ENCODE measurements around the gene RUFY2.

Gene RUFY2

DNA sequence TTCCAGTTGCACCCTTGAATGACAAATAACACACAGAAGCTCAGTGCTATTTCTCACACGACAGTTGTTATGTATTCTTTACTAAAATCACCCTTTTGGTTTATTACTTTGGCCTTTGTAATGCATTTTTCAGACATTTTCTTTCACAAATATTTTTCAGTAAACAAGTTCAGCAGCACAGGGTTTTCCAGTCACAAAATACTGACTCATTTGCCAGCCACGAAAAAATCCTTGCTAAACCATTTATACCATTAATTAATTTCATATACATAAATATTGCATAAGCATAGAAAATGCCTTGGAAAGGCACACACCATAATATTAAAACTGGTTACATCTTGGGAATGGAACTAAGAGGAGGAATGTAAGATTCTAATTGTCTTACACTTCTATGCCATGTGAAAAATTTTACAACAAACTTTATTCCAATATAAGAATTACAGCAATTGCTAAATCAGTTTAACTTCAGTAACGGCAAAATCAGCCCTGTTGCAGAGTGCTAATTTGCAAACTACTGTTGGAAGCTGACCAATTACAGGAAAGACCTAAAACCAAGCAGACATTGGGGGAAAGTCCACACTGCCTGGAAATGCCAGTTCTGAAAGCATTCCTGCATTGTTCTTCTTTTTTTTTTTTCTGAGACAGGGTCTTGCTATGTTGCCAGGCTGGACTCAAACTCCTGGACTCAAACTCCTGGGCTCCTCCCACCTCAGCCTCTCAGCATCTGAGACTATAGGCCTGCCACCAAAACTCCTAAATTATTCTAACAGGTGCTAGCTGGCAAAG is 42.8 kb downstream of the RUFY2 start:
- DNase-seq: no peak

DNA sequence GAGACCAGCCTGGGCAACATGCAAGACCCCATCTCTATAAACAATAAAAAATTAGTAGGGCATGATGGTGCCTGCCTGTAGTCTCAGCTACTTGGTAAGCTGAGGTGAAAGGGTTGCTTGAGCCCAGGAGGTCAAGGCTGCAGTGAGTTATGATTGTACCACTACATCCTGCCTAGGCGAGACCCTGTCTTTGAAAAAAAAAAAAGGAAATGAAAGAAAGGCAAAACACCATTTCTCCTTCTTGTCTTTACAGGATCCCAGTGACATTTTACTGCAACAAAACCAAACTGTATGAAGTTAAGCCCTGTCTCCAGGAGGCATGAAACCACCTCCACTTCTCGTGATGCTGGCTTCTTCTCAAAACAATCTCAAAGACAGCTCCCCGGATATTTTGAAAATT is 44.5 kb downstream of the RUFY2 start:
- DNase-seq: no peak

DNA sequence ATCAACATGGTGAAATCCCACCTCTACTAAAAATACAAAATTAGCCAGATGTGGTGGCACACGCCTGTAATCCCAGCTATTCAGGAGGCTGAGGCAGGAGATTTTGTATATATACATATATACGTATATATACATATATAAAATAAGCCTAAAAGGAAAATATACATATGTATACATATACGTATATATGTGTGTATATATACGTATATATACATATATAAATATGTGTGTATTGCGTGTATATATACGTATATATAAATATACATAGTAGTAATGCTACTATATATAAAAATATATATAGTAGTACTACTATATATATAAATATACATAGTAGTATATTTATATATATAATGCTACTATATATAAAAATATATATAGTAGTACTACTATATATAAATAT is 47.9 kb downstream of the RUFY2 start:
- DNase-seq: no peak

DNA sequence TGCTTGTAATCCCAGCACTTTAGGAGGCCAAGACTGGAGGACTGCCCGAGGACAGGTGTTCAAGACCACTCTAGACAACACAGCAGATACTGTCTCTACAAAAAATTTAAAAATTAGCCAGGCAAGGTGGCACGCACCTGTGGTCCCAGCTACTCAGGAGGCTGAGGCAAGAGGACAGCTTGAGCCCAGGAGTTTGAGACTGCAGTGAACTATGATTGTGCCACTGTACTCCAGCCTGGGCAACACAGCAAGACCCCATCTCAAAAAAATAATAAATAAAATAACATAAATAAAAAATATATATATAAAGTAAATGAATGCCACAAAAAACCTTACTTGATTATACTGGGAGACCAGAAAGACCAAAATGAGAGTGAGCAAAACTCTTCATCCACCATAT is 53.5 kb downstream of the RUFY2 start:
- no peak for DNase-seq

DNA sequence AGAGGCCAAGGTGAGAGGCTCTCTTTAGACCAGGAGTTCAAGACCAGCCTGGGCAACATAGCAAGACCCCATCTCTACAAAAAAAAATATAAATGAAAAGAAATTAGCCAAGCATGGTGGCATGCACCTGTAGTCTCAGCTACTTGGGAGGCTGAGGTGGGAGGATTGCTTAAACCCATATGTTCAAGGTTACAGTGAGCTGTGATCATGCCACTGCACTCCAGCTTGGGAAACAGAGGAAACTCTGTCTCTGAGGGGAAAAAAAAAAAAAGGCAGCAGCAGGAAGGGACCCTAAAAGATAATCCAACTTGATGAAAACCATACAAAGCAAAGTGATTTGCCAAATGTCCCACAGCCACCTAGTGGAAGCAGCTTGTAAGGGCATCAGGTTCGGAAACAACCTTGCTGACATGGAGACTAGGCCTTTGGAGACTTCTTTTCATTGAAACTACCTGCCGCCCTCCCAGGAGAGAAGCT is 58.8 kb downstream of the RUFY2 start:
- DNase-seq: no peak

DNA sequence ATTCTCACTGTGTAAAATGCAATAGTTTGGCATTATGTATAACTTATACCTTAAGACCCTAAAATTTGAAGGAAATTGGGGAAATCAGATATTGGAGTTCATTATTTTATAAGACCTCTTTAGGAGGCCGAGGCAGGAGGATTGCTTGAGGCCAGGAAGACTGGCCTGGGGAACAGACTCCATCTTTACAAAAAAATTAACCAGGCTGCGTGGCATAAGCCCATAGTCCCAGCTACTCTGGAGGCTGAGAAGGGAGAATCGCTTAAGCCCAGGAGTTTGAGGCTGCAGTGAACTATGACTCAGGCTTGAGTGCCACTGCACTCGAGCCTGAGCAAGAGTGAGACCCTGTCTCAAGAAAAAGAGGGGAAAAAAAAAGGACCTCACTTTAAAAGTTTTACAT is 60.3 kb downstream of the RUFY2 start:
- DNase-seq: no peak

DNA sequence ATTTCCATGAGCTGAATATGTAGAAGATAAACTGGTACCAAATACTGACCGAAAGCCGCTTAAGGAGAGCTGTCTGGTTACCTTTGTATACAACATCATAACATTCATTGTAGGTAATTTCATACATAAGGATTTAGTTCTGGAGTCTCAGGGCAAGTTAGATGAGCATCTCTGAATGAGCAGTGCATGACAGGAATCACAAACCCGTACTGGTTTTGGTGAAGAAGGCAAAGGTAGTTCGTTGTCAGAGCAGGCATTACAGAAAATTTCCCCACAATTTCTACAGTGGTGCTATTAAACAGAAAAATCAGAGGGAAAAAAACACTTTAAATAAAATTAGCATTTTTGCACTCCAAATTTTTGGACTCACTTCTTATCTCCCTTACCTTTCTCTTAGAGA is 61.5 kb downstream of the RUFY2 start:
- DNase-seq: no peak

DNA sequence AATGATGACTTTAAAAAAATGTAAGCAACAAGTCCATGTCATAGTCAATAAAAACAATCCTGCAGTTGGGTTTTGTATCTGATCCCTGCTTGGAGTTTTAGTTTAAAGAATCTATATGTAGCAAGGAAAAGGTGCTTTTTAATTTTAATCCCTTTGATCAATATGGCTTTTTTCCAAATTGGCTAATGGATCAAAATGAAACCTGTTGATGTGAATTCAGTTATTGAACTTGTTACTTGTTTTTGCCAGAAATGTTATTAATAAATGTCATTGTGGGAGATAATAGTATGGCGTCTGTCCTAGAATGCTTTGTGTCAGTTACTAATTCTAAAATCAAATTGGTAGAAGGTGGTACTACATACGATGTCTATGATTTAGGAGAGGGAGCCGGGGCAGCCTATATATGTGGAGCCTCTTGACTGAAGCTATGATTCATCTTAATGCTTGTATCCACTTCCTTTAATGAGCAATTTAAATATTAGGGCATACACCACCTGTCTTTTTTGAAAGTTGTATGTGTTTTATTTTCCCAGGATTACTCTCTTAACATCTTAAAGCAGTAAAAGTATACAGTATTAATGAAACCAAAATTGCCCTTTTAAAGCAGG is 64.1 kb downstream of the RUFY2 start:
- no peak for DNase-seq

DNA sequence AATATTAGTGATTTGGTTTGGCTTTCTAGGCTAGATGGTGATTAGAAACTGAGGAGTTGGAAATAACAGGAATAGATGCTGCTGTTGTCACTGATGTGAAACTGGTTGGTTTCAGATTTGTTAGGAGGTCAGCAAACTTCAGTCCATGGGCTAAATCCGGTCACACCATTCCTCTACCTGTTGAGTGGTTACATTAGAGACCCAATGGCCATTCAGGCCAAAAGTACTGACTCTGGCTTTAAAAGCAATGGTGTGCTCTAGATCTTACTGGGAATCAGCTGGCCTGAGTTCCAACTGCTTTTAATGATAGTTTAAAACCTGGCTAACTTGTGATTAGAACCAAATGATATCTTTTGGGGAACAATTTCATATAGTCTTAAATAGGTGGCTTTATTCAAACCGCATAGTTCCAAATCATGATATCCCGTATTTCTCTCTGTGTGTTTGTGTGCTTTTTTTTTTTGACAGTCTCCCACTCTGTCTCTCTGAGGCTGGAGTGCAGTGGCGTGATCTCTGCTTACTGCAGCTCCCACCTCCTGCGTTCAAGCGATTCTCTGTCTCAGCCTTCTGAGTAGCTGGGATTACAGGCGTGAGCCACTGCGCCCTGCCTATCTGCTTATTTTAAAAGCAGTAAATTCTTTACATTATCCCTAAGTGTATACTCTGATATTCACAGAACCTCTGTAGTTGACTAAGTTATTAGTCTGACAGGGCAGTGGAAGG is 66.6 kb downstream of the RUFY2 start:
- no peak for DNase-seq

DNA sequence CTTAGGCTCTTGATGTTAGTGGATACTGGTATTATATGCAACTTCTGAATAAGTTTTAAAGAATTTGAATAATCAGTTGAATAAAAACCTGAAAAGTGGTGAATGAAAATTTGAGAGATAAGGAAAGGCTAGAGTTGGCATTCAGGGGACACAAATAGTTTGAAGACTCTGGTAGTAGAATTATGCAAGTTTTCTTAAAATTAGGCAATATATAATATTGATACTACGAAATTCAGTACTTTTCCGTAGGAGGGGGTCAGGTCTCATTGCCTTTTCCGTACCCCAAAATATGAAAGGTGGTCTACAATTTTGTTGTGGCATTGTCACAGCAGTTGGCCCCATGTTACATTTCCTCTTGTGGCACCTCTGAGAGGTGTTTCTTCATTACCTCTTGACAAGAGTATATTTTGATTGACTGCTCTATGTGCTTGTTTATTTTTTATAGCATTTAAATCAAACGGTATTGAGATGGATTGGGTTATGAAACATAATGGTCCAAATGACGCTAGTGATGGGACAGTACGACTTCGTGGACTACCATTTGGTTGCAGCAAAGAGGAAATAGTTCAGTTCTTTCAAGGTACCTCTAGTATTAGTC is 70.2 kb downstream of the RUFY2 start:
- no peak for DNase-seq

DNA sequence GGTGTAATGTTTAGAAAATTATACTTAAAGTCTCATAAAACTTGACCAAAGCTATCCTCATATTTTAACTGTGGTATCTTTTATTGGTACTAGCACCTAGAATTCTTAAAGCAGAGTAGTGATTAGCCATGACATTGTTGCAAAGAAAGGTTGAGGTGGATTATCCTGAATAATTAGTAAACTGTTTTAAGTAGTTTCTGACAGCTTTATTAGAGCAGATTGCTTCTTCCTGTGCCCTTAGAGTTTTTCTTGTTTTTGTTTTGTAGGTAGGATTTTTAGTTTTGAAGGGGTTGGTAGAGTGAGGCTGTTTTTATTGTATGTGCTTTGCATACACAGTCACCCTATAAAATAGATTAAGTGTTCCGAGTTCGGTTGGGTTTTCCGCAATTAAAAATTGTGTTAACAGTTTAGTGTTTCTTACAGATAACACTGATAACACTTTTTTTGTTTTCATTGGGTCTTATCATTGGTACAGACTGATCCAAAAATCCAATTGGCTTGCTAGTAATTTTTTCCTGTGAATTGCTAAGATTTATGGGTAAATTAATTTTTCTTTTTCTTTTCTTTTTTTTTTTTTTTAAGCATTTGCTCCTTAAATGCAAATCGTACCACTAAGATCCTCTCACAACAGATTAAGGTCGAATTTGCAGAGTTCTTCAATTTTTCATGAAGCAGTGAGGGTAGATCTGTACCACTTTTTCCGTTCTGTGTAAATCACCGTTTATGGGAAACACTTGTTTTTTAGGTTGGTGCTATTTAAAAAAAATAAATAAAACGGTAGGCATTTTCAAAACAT is 72.2 kb downstream of the RUFY2 start:
- DNase-seq: no peak

DNA sequence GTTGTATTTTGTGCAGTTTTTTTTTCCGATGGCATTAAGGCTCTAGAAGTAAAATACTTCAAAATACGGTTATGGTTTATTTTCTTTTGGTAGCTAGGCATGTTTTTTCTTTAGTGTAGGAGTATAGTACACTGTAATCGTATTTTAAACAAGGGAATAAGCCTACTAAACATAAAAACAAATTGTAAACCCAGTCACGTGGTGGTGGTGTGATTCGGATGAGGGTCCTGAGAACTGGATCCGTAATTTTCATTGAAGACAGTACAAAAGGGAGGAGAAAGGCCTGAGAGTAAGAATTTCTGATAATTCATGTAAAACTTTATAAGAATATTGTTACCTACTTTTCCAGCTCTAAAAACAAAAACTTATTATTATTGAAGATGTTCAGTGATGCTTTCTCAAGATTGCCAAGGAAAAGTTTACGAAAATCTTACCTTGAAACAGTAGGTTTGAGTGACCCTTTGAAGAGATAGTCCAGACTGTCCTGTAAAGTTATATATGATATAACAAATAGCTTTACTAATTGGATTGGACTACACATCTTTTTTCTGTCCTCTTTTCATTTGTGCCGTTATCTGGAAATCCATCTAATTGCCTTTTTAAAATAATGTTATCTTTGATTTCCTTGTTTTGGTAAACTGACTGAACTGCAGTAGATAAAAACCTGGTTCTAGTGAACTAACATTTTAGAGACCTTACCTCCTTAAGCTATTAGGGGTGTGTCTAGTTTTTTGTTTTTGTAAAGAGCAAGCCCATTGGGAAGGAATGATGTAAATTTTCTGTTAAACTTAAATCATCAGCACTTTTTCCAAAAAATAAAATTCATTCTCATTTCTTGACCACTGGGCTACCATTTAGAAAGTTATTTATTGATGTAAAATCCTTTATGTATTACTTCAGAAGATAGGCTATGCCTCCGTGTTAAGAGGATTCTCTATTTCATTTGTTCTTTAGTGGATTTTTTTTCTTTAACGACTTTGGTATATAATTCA is 73.3 kb downstream of the RUFY2 start:
- DNase-seq: no peak

DNA sequence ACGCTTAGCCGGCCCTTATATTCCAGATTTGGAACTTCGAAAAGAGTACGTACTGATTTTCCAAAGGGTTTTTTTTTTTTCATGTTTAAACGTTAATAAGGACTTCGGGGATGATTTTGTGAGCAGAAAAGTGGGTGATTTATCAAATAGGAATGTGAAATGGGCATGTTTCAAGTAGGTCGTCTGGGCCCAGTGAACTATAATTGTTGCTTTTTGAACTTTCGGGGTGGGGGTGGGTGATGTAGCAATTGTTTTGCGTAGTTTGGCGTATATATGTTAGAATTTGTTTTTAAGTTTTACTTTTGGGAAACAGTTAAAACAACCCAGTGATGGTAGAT is 74.0 kb downstream of the RUFY2 start:
- DNase-seq: no peak

DNA sequence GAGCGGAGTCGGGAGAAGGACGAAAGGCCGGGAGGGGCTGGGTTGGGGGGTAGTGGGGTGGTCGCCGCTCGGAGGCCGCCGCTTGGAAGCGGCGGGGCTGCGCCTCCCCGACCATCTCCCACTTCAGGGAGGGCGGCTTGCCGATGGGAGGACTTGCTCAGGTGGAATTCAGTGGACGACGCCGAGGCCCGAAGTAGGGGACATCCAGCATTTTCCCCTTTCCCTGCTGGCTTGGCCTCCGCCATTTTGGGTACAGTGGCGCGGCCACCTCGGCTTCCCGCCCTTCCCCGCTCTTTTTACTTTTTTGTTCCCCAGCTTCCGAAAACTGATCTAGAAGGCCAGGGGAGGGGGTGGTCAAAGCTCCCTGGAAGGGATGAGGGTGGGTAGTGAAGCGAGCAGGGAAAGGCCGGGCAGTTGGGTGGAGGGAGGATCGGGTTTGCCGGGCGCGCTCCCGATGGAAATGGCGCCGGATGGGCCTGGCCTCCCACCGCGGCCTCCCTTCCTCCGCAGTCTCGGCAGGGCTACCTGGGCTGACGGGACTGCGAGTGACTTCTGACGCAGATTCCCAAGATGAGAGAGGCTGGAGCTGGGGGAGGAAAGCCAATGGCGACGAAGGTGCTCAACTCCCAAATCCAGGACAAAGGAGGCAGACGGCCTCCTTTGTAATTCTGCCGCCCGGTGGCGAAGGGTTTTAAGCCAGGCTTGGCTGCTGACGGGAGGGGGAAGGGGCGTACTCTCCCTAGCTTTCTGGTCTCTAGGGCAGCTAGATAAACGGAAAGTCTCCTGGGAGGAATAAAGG is 74.6 kb downstream of the RUFY2 start, which contains the start of gene PBLD:
Gene PBLD, minus strand, starts transcription at position 670 of the 799 bp plus-strand sequence. CDS start 26,084 bp downstream, outside the sequence.
- DNase-seq: no peak

DNA sequence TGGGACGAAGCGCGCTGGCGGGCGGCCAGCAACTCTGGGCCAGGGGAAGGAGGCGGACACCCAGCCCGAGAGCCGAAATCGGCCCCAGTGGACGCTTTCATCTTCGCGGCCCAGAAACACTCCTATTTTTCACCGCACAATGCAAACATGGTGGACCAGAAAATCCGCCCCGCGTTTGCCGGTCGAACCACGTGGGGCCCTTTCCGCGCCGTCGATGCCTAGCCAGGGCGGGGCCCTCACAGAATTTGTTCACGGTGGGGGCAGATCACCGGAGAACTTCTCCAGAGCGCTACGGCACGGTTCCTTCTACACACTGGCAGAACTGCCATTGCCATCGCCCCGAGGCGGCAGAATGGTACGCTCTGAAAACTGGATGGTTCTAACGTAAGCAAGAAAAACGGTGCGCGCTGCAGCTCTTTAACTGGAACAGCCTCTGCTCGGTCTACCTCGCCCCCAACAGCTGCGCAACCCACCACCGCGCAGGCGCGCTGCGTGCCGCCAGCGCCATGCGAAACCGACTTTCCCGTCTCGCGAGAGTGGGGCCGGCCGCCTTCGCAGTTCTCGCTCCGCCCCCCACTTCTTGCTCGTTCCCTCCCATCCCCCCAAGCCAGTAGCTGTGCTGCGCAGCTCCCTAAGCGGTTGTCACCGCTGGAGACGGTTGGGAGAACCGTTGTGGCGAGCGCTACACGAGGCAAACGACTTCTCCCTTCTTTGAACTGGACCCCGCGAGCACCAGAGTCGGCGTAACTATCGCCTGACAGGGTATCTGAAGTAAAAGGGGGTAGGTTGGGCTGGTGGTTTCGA is 75.4 kb downstream of the RUFY2 start, which contains the start of gene HNRNPH3:
Gene HNRNPH3, plus strand, starts transcription at position 610 of the 804 bp plus-strand sequence. CDS start 5,158 bp downstream, outside the sequence.
- DNase-seq: peak; percentile 32

DNA sequence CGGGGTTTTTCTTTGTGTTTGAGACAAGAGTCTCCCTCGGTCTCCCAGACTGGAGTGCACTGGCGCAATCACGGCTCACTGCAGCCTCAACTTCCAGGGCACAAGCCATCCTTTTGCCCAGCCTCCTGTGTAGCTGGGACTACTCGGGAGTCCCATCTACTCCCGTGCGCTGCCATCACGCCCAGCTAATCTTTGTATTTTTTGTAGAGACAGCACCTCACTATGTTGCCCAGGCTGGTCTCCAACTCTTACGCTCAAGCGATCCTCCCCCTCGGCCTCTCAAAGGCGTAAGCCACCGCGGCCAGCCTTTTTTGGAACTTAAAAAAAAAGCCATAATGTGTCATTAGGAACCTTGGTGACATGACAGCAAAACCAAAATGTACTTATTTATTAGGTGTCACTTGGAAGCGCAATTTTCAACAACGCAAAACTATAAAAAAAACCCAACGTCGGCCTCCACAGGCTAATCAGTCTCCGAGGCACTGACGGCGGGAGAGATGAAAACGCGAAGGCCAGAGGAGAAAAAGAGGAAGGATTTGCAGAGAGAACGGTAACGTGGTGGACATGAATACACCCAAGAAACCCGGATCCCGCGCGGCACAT is 76.1 kb downstream of the RUFY2 start:
- no peak for DNase-seq

DNA sequence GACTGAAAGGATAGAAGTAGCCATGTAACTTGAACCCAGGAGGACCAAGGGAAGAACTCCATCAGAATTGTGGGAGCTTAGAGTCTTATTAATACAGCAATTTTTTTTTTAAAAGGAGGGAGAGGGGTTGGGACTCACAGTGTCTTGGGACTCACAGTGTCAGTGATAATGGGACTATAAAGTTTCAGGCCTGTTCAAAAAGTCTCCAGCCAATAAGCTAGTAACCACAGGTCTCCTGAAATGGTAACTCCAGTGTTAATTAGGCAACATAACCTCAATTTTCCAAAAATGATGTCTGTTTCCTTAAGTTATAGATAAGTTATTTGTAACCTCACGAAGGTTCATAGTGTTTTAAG is 77.6 kb downstream of the RUFY2 start:
- no peak for DNase-seq

DNA sequence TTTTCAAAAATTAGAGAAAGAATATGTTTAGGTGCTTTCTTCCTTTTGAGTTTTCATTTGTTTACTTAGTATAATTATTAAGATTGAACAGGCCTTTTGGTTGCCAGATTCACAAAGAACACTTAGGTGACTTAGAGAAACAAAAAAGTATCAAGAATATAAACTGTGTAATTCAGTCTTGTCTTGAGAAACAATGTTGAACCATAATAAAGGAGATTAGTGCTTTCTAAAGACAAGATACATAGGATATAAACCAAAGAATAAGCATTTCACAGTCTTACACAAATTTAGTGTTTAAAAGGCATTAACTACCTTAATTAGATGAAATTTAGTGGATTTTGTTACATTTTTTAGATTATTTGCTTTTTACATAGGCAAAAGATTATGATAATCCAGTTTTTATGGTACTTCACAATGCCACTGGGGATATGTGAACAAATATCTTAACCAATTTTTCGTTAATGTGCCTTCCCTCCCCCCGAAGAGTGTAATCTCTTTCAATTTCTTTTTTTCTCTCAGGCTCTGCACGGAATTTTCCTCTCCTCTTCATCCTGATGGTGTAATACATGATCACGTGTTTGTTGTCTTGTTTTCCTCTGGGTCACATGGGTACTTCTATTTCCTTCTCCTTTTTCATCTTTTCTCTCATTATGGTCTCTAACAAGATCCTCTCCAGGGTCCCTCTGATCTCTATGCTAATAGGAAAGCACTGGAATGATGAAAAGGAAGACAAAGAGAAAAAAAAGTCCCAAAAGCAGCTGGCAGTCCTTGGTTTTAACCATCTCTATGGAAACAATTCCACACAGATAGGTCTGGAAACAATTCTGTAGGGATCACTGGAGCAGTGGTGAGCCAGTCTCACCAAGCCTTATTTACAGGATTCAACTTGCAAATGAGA is 78.9 kb downstream of the RUFY2 start:
- DNase-seq: peak; percentile 11
